Measurements from ENCODE around the gene METTL8.
"Not testable (repeated sequence)": the region's sequence is repeated elsewhere in the genome, so short reads cannot be mapped to it uniquely, and the experiment has no call there.

The METTL8 gene

GRCh38 chr2:171341394-171342066 is 92.3 kb downstream of the METTL8 start:
- DNase-seq, result no peak

GRCh38 chr2:171334946-171335345 is 98.8 kb downstream of the METTL8 start:
- no peak for DNase-seq

GRCh38 chr2:171334171-171334570 is 99.6 kb downstream of the METTL8 start:
- no peak for DNase-seq

- no peak for DNase-seq
These were observed 103.4 kb downstream of the METTL8 start for GRCh38 chr2:171330155-171330956.

- DNase-seq, result no peak
These were observed 106.7 kb downstream of the METTL8 start for GRCh38 chr2:171327043-171327496.

GRCh38 chr2:171325886-171326585 is 107.8 kb downstream of the METTL8 start:
- no peak for DNase-seq

GRCh38 chr2:171323971-171324528 is 109.7 kb downstream of the METTL8 start:
- DNase-seq, result no peak

GRCh38 chr2:171322928-171323327 is 110.9 kb downstream of the METTL8 start:
- no peak for DNase-seq

- DNase-seq, result no peak
These were observed 113.1 kb downstream of the METTL8 start for GRCh38 chr2:171320731-171321130.

- DNase-seq, result no peak
These were observed 113.6 kb downstream of the METTL8 start for GRCh38 chr2:171320208-171320621.

- DNase-seq, result no peak
These were observed 114.5 kb downstream of the METTL8 start for GRCh38 chr2:171319164-171319810.

- DNase-seq, result no peak
These were observed 115.3 kb downstream of the METTL8 start for GRCh38 chr2:171318463-171318934.

- peak in 1 of 2 experiments; percentile 53 for DNase-seq
These were observed 116.2 kb downstream of the METTL8 start for GRCh38 chr2:171317492-171318125.

GRCh38 chr2:171316755-171317337 is 116.9 kb downstream of the METTL8 start:
- DNase-seq, result no peak

GRCh38 chr2:171316220-171316619 is 117.6 kb downstream of the METTL8 start:
- peak in 1 of 2 experiments; percentile 40 for DNase-seq

- DNase-seq, result no peak
These were observed 118.0 kb downstream of the METTL8 start for GRCh38 chr2:171315781-171316180.

- not testable (repeated sequence) for DNase-seq
These were observed 121.6 kb downstream of the METTL8 start for GRCh38 chr2:171312182-171312581.

- not testable (repeated sequence) for DNase-seq
These were observed 122.2 kb downstream of the METTL8 start for GRCh38 chr2:171311589-171311988.

- no peak for DNase-seq
These were observed 122.9 kb downstream of the METTL8 start for GRCh38 chr2:171310889-171311288.

GRCh38 chr2:171309455-171310286 is 124.1 kb downstream of the METTL8 start:
- DNase-seq, result peak; percentile 63 to 92

Measured in NCI-H524 (cell line).